Natural killer cell (primary cell): Measurements from ENCODE around the gene DDX54. TPM values are rescaled to one million over a fixed set of nuclear protein-coding genes. Genes with fewer than 3 reads are reported as not detected.

Experiments
- ATAC-seq, 3 donors: fragments of 150-1000 bp in 2 of 3; fragments of 200-7000 bp in 1 of 3; cut with Tn5 transposase; 1 replicate in 1 of 3; 2 replicates in 2 of 3; pipeline ENCODE4 v1.10.0; 2021; ENCODE audit warnings: mild to moderate bottlenecking in 2 of 3, moderate library complexity in 2 of 3
- DNase-seq, 2 donors: peaks; one replicate each; pipeline versions ENCODE4 v3.0.0 to v3.0.0-alpha.2; 2013 to 2021; ENCODE audit warnings: mixed read lengths in 1 of 2
- H3K27ac ChIP-seq: one replicate; pipeline ENCODE4 v1.5.1; 2013; ENCODE audit warnings: mild to moderate bottlenecking, low read length
- H3K27me3 ChIP-seq: one replicate; pipeline ENCODE4 v1.6.1; 2013; ENCODE audit warnings: low read length; ENCODE audit not compliant: control insufficient read depth, insufficient read depth
- H3K36me3 ChIP-seq: one replicate; pipeline ENCODE4 v1.6.1; 2013; ENCODE audit warnings: low read length; ENCODE audit not compliant: control insufficient read depth, insufficient read depth
- H3K4me1 ChIP-seq: one replicate; pipeline ENCODE4 v1.6.1; 2013; ENCODE audit warnings: low read length; ENCODE audit not compliant: control insufficient read depth, insufficient read depth
- H3K4me3 ChIP-seq: one replicate; pipeline ENCODE4 v1.5.1; 2013; ENCODE audit warnings: low read length
- H3K9me3 ChIP-seq: one replicate; pipeline ENCODE4 v1.6.1; 2013; ENCODE audit warnings: low read length; ENCODE audit not compliant: control insufficient read depth, insufficient read depth
- H3K27ac Mint-ChIP-seq, 2 donors: one replicate each; pipeline ENCODE4 v1.8.0; 2022; ENCODE audit warnings: mild to moderate bottlenecking in 2 of 2, mixed read lengths in 2 of 2, moderate library complexity in 1 of 2
- H3K27me3 Mint-ChIP-seq, 2 donors: one replicate each; pipeline ENCODE4 v1.8.0; 2022; ENCODE audit warnings: low read depth in 2 of 2, mixed read lengths in 2 of 2
- H3K36me3 Mint-ChIP-seq: one replicate; pipeline ENCODE4 v1.8.0; 2022; ENCODE audit warnings: mixed read lengths
- H3K4me1 Mint-ChIP-seq, 2 donors: one replicate each; pipeline ENCODE4 v1.8.0; 2022; ENCODE audit warnings: mixed read lengths in 2 of 2
- H3K4me3 Mint-ChIP-seq: one replicate; pipeline ENCODE4 v1.8.0; 2022; ENCODE audit warnings: mild to moderate bottlenecking, moderate library complexity, mixed read lengths
- H3K9me3 Mint-ChIP-seq, 2 donors: one replicate each; pipeline ENCODE4 v1.8.0; 2022; ENCODE audit warnings: mixed read lengths in 2 of 2
- CTCF ChIP-seq: fragments of 200-600 bp; IDR thresholded peaks from one replicate; pipeline ENCODE4 v1.8.0; 2022; ENCODE audit warnings: antibody characterized with exemption
- WGBS: methylation state at CpG from one replicate; pipeline ENCODE4 v1.1.7; 2013; ENCODE audit warnings: missing lambda C conversion rate; ENCODE audit not compliant: insufficient coverage; 5-methylcytosine and 5-hydroxymethylcytosine counted together
- intact Hi-C: fragments of 100-400 bp; cut with micrococcal nuclease; formaldehyde crosslinking; loops from one replicate; pipeline ENCODE4 v1.14.2; 2022
- total RNA-seq, 4 donors: library from RNA; stranded (reverse); fragments of 120-200 nt in 1 of 4; gene quantifications; one replicate each; pipeline versions ENCODE4 v1.2.3 to v1.2.4, GENCODE V29; 2013 to 2022

Gene DDX54
- total RNA-seq, 3 donors from 2014 or later (not counting 1 experiment from before 2014, with no cell fraction given), result 84.6 to 100 (median 97.1) TPM

- no peak for TF ChIP-seq CTCF
- no peak overlapping the region for H3K27ac ChIP-seq
- Mint-ChIP-seq H3K27me3 (peaks cover 18 to 31% of the 10 kb centered on the region in 2 donors), H3K4me1 (peaks cover 8 to 17% of the 10 kb centered on the region in 2 donors), H3K27ac (no peak overlapping the region), H3K9me3 (no peaks in the 10 kb centered on the region), H3K36me3 (peaks cover 9% of the 10 kb centered on the region), H3K4me3 (peak overlapping the region; percentile 81)
- peaks cover 32% of the 10 kb centered on the region for H3K4me1 ChIP-seq
- ATAC-seq, result no peak
- no peaks in the 10 kb centered on the region for H3K9me3 ChIP-seq
- H3K27me3 ChIP-seq, result peaks cover 11% of the 10 kb centered on the region
- intact Hi-C loops, result no loop called here
- H3K36me3 ChIP-seq, result no peaks in the 10 kb centered on the region
- H3K4me3 ChIP-seq, result no peak overlapping the region
- 27% methylated on average over 7 of the region's 9 CpGs for WGBS
- no peak for DNase-seq
Observed at GRCh38 chr12:113152196-113152834, 33.0 kb downstream of the DDX54 start.

- WGBS, result 90% methylated on average over 3 of the region's 3 CpGs
- peaks cover 8 to 17% of the 10 kb centered on the region in 2 donors for H3K4me1 Mint-ChIP-seq
- no peak overlapping the region for H3K27ac Mint-ChIP-seq
- H3K27me3 ChIP-seq, result peaks cover 11% of the 10 kb centered on the region
- H3K4me3 ChIP-seq, result no peak overlapping the region
- ATAC-seq (no peak), DNase-seq (no peak)
- peaks cover 2% of the 10 kb centered on the region for H3K36me3 Mint-ChIP-seq
- H3K27me3 Mint-ChIP-seq, result peaks cover 14 to 33% of the 10 kb centered on the region in 2 donors
- H3K36me3 ChIP-seq, result no peaks in the 10 kb centered on the region
- H3K4me1 ChIP-seq, result peaks cover 32% of the 10 kb centered on the region
- H3K9me3 ChIP-seq, result no peaks in the 10 kb centered on the region
- no peak overlapping the region for H3K27ac ChIP-seq
- H3K9me3 Mint-ChIP-seq, result no peaks in the 10 kb centered on the region
- no peak for TF ChIP-seq CTCF
- H3K4me3 Mint-ChIP-seq, result peak overlapping the region; percentile 81
- intact Hi-C loops, result no loop called here
Observed at GRCh38 chr12:113151655-113152054, 33.6 kb downstream of the DDX54 start.

- intact Hi-C loops, result no loop called here
- Mint-ChIP-seq H3K9me3 (no peaks in the 10 kb centered on the region), H3K4me1 (peaks cover 8 to 17% of the 10 kb centered on the region in 2 donors), H3K27me3 (peaks cover 10 to 33% of the 10 kb centered on the region in 2 donors), H3K4me3 (no peak within 1 kb of the TSS), H3K36me3 (no peaks in the 10 kb centered on the region), H3K27ac (no peak within 1 kb of the TSS)
- ATAC-seq (no peak), DNase-seq (peak in 1 of 2 donors; percentile 53)
- H3K36me3 ChIP-seq, result no peaks in the 10 kb centered on the region
- no peak within 1 kb of the TSS for H3K27ac ChIP-seq
- no peaks in the 10 kb centered on the region for H3K9me3 ChIP-seq
- no peak within 1 kb of the TSS for H3K4me3 ChIP-seq
- H3K4me1 ChIP-seq, result peaks cover 20% of the 10 kb centered on the region
- peaks cover 7% of the 10 kb centered on the region for H3K27me3 ChIP-seq
- TF ChIP-seq CTCF, result no peak
- 63% methylated on average over 20 of the region's 22 CpGs for WGBS
Observed at GRCh38 chr12:113149361-113150150, 35.7 kb downstream of the DDX54 start, which contains the start of gene CFAP73. CFAP73 (plus strand) TSS chr12:113149724; CDS start chr12:113149858, 134 bp downstream.
